SH-SY5Y (cell line): ENCODE results near the gene PIKFYVE.

Source experiments
- GATA2 ChIP-seq: IDR thresholded peaks from 2 replicates; pipeline ENCODE4 v1.6.1; 2011; ENCODE audit warnings: mild to moderate bottlenecking, low read depth, low read length
- GATA3 ChIP-seq: IDR thresholded peaks from 2 replicates; pipeline ENCODE4 v1.6.1; 2011; ENCODE audit warnings: low read depth, mild to moderate bottlenecking, low read length, moderate library complexity

DNA sequence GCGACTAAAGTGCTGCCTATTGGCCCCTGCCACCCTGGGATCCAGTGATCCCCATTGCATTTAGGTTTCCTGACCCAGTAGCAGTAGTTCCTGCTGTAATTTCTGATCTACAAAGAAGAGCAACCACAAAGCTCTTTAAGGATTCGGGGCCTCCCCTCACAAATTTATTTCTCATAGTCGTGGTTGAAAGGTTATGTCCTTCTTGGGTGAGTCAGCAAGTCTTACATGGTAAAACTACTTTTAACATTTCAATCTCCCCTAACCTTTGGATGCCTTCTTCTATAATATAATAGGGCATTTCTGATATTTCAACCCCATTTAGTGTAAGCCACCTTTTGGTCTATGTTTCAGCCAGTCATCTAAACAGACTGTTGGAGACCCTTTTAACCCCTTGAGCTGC, 14.9 kb downstream of the PIKFYVE start:
- TF ChIP-seq GATA2 (no peak), GATA3 (no peak)
